Gastroesophageal sphincter (tissue), 3 donors: ENCODE results near the gene CARS1.

Experiments used
- EP300 ChIP-seq: sonication (generic); formaldehyde crosslinking; IDR thresholded peaks from one replicate; pipeline ENCODE4 v1.6.1; 2017; ENCODE audit warnings: antibody characterized with exemption, mild to moderate bottlenecking
- POLR2A ChIP-seq, 2 donors: fragments of 450-650 bp; IDR thresholded peaks; one replicate each; pipeline ENCODE4 v1.6.1; 2017; ENCODE audit warnings: antibody characterized with exemption in 2 of 2, mild to moderate bottlenecking in 2 of 2, moderate library complexity in 1 of 2
- TF ChIP-seq, protein P1 (sequence below), 4 experiments: fragments of 200-600 bp in 2 of 4; fragments of 450-650 bp in 2 of 4; sonication (generic) in 1 of 4; IDR thresholded peaks; one replicate each; pipeline ENCODE4 v1.5.1; 2017 to 2019; ENCODE audit warnings: antibody characterized with exemption in 4 of 4, mild to moderate bottlenecking in 2 of 4, moderate library complexity in 2 of 4

DNA sequence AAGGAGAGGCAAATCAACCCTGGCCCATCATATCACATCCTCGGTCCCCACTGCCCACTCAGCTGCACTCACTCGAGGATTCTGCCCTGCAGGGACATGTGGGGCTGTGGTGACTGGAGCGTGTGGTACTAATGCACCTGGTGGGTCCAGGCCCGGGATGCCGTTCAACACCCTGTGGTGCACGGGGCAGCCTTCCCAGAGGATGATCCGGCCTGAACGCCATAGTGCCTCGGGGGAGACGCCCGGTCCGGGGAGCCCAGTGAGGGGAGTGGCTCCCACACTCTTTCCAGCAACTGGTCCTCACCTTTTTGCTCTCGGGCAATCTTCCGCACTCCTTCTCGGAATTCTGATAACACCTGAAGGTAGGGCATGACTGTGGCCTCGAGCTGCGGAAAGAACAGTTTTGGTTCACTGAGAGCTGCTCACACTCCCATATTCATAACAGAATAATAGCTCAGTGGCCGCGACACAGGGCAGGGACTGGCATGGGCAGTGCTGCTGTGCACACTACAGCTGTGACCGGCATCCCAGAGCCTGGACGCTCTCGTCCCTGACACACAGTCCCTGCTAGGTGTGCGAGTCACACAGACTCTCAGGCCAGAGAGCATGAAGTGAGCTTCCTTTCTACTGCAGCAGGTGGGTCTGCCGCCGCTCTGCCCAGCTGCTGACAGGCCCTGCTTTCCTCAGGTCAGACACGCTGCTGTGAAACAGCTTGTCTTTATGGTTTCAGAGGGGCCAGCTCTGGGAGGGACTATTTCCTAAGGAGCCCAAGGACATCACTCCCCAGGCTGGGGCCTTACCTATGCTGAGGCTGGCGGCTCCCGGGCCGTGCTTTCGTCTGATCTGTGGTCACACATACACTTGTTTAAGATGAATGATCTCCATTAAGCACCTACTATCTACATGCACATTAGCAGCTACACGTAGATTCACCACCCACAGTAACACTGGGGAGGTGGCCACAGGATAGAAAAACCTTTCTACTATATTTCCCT lies 45.0 kb downstream of the CARS1 start:
- no peak for TF ChIP-seq POLR2A (IDR thresholded peaks at IDR 0.05)
- TF ChIP-seq, protein P1, sequence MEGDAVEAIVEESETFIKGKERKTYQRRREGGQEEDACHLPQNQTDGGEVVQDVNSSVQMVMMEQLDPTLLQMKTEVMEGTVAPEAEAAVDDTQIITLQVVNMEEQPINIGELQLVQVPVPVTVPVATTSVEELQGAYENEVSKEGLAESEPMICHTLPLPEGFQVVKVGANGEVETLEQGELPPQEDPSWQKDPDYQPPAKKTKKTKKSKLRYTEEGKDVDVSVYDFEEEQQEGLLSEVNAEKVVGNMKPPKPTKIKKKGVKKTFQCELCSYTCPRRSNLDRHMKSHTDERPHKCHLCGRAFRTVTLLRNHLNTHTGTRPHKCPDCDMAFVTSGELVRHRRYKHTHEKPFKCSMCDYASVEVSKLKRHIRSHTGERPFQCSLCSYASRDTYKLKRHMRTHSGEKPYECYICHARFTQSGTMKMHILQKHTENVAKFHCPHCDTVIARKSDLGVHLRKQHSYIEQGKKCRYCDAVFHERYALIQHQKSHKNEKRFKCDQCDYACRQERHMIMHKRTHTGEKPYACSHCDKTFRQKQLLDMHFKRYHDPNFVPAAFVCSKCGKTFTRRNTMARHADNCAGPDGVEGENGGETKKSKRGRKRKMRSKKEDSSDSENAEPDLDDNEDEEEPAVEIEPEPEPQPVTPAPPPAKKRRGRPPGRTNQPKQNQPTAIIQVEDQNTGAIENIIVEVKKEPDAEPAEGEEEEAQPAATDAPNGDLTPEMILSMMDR (IDR thresholded peaks at IDR 0.05) = no peak
- TF ChIP-seq EP300 = no peak
